ENCODE results near the gene YAP1. TPM values are rescaled to one million over a fixed set of nuclear protein-coding genes. Genes with fewer than 3 reads are reported as not detected.

YAP1 gene
- total RNA-seq, 4 donors from 2014 or later: 97.0 to 177 (median 142) TPM

DNA sequence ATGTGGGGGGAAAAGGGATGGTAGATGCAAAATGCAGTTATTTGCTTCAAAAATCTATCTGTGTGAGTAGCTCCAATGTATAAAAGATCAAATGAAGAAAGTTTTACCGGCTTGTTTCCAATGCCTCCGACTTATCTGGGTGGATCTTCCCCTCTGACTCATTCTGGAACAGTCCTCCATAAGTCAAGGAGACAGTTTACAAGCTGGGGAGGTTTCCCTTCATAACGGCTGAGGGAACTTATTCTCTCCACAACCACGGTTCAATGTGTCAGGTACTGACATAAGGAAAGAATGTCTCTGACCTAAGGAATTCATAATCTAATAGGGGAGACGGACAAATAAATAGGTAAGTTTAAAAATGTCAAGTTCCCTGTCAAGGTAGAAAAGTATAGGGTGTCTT, 157.4 kb downstream of the YAP1 start:
- H3K27ac ChIP-seq: peak overlapping the region; percentile 85 to 89 (median 86)

DNA sequence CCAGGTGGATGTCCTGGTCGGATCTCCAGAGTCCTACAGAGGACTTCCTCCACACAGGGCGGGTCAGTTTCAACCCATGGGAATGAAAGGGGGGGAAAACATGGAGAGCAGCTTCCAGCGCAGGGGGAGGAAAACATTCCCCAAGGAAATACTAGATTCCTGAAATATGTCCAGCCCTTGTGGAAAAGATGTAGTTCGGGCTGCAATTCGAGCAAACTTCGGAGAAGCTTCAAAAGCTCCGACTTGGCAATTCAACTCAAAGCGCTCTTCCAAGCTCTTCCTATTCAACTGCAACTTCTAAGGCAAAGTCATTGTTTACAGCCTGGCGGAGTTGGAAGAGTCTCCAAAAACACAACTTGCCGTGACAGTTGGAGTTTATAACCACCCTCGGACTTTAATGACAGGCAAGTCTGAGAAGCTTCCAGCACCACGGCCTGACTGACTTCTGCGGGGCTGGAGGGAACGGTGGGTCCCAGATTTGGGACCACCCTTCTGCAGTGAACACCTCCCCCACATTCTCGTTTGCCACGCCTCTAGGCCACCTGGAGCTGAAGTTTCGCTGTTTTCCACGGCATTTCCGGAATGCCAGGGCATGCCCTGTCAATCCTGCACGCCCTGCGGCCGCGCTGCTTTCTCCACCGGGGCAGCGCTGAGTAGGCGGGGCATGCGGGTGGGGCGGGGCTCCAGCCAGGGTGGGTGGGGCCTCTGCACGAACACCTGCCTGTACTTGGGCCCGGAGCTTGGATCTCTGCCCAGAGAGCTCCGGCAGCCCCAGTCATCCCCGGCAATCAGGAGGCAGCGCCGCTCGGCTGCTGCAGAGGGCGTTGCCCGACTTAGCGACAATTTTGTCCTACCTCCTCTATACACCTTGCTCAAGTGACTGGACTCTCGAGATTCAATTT, 158.1 kb downstream of the YAP1 start:
- TF ChIP-seq, protein P1, sequence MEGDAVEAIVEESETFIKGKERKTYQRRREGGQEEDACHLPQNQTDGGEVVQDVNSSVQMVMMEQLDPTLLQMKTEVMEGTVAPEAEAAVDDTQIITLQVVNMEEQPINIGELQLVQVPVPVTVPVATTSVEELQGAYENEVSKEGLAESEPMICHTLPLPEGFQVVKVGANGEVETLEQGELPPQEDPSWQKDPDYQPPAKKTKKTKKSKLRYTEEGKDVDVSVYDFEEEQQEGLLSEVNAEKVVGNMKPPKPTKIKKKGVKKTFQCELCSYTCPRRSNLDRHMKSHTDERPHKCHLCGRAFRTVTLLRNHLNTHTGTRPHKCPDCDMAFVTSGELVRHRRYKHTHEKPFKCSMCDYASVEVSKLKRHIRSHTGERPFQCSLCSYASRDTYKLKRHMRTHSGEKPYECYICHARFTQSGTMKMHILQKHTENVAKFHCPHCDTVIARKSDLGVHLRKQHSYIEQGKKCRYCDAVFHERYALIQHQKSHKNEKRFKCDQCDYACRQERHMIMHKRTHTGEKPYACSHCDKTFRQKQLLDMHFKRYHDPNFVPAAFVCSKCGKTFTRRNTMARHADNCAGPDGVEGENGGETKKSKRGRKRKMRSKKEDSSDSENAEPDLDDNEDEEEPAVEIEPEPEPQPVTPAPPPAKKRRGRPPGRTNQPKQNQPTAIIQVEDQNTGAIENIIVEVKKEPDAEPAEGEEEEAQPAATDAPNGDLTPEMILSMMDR (IDR thresholded peaks at IDR 0.05): peak in 5 of 6 experiments; percentile 46 to 70 (median 58)
- peak in 1 of 4 donors; percentile 37 for TF ChIP-seq POLR2A (IDR thresholded peaks at IDR 0.05)
- no peaks in the 10 kb centered on the region for H3K36me3 ChIP-seq

More for the DNA sequence above, 157.4 kb downstream of the YAP1 start:
- Histone ChIP-seq H3K36me3 (no peaks in the 10 kb centered on the region), H3K27me3 (no peaks in the 10 kb centered on the region), H3K4me1 (peaks cover 7 to 43% (median 7%) of the 10 kb centered on the region in 3 donors), H3K9me3 (no peaks in the 10 kb centered on the region), H3K4me3 (peak overlapping the region; percentile 36 to 67 (median 50))
- TF ChIP-seq POLR2A (IDR thresholded peaks at IDR 0.05): no peak
- TF ChIP-seq, protein P1 (IDR thresholded peaks at IDR 0.05): no peak
- WGBS, 2 donors: 7 to 26% methylated on average over 5 of the region's 5 CpGs
- DNase-seq: no peak
- intact Hi-C loops (cut with DNase I): loop anchor here (10.0 kb wide), 1 partner anchor 153 kb away; the partner anchor contains the start of gene YAP1

DNA sequence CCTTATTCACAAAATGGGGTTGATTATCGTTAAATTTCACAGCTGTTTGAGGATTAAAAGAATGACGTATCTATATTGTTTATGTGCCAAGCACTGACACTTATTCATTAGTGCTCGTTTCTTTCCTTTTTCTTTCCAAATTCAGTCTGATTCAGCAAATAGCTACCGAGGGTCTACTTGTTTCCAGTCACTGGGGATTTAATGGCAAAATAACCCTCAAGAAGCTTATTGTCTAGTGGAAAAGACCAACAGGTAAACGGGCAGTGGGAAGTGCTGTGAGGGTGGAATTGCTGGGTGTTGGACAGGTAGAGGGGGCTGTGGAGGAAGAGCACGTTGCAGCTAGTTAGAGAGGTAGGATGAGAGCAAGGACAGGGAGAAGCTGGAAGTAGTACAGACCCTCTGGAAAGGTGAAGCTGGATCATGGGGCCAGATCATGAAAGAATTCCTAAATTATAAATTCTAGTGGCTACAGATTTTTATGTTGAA, 158.8 kb downstream of the YAP1 start:
- no peaks in the 10 kb centered on the region for H3K36me3 ChIP-seq
- H3K27ac ChIP-seq: peak overlapping the region; percentile 85 to 89 (median 86)
- H3K4me3 ChIP-seq: peak overlapping the region; percentile 36 to 67 (median 50)
- H3K4me1 ChIP-seq: peaks cover 7 to 43% (median 7%) of the 10 kb centered on the region in 3 donors
- no peaks in the 10 kb centered on the region for H3K9me3 ChIP-seq
- TF ChIP-seq POLR2A (IDR thresholded peaks at IDR 0.05): no peak
- TF ChIP-seq, protein P1 (IDR thresholded peaks at IDR 0.05): no peak
- intact Hi-C loops (cut with DNase I): loop anchor here (10.0 kb wide), 1 partner anchor 154 kb away; the partner anchor contains the start of gene YAP1
- DNase-seq: no peak
- WGBS, 2 donors: 3 to 5% methylated on average over 6 of the region's 6 CpGs
- no peaks in the 10 kb centered on the region for H3K27me3 ChIP-seq

More for the DNA sequence above, 158.1 kb downstream of the YAP1 start:
- intact Hi-C loops (cut with DNase I): loop anchor here (10.0 kb wide), 1 partner anchor 154 kb away; the partner anchor contains the start of gene YAP1
- Histone ChIP-seq H3K4me1 (peaks cover 7 to 43% (median 7%) of the 10 kb centered on the region in 3 donors), H3K9me3 (no peaks in the 10 kb centered on the region), H3K4me3 (peak overlapping the region; percentile 36 to 67 (median 50)), H3K27me3 (no peaks in the 10 kb centered on the region), H3K27ac (peak overlapping the region; percentile 85 to 89 (median 86))
- DNase-seq: peak; percentile 29
- 10 to 14% methylated on average over 18 to 28 of the region's 39 CpGs for WGBS, 2 donors

DNA sequence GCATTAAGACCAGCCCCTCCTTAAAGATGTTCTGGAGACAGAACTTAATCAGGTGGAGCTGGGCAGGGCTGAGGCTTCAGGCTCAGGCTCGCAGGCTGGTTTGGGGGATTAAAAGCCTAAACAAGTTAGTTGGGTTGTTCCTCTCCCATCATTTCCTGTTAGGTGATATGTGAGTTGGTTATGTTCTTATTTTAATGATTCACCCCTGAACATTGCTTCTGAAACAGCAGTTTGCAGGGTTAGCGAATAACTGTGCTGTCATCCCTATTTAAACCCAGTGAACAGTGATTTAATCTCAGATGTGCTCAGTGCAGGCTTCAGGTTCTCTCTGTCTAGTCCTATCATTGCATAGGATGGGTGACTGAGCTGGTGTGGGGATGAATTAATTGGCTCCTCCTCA, 159.7 kb downstream of the YAP1 start:
- WGBS, 2 donors: 29 to 43% methylated on average over 2 of the region's 2 CpGs

More for the DNA sequence above, 159.7 kb downstream of the YAP1 start:
- H3K27me3 ChIP-seq: no peaks in the 10 kb centered on the region
- intact Hi-C loops (cut with DNase I): loop anchor here (10.0 kb wide), 1 partner anchor 155 kb away; the partner anchor contains the start of gene YAP1
- no peak overlapping the region for H3K4me3 ChIP-seq
- TF ChIP-seq POLR2A (IDR thresholded peaks at IDR 0.05): no peak
- TF ChIP-seq, protein P1 (IDR thresholded peaks at IDR 0.05): no peak
- no peaks in the 10 kb centered on the region for H3K9me3 ChIP-seq
- H3K4me1 ChIP-seq: peaks cover 7 to 50% (median 7%) of the 10 kb centered on the region in 3 donors
- peak overlapping the region; percentile 60 to 89 (median 86) for H3K27ac ChIP-seq
- no peaks in the 10 kb centered on the region for H3K36me3 ChIP-seq
- no peak for DNase-seq

Data from esophagus squamous epithelium (tissue), 5 donors.